GDM1 (cell line): ENCODE results near the gene ZNF385A.

Source experiments
- DNase-seq: peaks from one replicate; lab custom pipeline; 2025; lab: John Stamatoyannopoulos, UW

Gene ZNF385A

DNA sequence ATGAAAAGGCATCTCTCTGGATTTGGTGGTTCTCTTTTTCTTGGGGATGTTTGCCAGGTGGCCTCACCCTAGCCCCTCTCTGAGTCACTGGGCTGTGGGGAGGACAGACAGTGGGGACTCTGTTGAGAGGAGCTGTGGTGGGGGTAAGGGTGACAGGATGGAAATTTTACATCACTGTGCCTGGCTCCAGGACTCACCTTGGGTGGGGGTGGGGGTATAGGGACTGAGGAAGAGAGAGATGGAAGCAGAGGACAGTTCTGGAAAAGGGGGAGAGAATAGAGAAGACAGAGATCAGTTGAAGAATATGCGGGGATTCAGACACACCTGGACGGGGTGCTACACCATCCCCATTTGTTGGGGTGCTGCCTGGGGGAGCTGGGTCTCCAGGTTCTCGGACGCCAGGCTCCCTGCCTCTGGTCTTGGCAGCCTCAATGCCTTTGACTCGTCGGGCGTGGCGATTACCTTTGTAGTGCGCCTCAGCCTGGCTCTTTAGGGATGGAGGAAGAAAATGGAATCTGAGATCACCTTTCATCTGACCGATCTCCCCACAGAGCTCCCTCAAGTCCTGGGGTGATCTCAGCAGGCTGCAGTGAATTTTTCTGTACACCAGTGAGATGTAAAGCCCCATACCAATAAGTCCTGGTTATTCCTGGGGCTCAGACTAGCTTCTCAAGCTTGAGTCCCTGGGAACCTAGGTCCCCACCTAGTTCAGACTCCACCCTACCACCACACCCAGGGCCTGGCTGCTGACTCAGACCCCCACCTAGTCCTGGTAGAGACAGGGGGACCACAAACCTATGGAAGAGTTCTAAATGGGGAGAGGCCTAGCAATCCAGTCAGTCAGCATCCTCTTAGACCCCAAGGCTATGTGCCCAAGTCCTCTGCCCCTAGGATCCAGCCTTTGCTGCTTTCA, 10.6 kb downstream of the ZNF385A start:
- DNase-seq, result no peak

DNA sequence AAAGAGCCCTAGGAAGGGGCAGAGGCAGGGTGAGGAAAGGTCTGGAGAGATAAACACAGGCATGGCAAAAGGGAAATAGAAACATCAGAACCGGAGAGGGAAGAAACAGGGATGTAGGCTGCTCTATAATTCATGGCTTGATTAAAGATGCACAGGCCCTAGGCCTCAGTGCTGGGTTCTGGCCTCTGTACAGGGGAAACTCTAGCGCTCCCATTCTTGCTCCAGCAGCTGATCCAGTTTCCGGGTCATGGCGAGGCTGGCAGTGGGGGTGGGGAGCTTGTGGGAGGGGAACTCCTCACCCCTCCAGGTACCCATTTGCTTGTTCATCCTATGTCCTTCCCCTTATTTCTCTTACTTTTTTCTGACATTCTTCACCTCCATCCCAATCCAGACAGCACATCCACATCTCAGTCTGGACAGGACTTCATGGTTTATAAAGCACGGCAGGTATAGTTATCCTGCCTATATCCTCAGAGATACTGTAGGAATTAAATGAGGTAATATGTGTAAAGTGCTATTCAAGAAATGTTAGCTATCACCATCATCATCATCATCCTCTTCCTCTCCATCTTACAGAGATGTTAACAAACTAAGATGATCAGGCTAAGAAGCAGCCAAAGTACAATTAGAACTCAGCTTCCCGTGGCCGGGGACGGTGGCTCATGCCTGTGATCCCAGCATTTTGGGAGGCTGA, 12.3 kb downstream of the ZNF385A start:
- no peak for DNase-seq

DNA sequence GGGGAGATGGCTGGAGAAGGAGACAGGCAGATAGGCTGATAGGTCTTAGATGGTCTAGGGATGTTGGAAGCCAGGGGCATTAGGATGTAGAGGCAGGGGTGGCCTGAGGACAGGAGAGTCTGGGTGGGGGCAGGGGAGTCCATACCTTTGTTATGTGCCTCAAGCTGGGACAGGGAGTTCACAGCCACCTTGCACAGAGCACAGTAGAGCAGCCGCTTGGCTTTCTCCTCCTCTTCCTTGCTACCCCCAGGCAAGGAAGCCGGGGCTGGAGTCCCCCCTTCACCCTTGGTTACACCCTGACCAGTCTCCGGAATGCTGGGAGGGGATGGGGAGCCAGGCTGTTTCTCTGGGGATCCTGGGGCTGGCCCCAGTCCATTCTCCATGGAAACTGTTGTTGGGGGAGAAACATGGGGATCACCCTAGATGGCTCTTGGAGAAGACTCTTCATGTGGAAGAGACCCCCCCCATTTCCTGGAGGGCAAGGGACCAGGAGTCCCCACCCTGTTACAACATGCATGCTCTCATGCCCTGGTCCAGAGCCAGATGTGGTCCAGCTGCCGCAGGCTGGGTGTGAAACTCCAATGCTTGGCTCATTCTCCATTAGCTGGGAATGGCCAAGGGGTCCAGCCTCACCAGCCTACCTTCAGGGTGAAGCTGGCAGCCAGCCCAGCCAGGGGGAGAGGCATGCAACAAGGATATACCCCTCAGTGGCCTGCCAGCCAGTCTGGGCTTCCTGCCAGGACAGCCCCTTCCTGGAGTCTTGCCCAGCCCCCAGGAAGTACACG, 13.0 kb downstream of the ZNF385A start:
- DNase-seq, result no peak

DNA sequence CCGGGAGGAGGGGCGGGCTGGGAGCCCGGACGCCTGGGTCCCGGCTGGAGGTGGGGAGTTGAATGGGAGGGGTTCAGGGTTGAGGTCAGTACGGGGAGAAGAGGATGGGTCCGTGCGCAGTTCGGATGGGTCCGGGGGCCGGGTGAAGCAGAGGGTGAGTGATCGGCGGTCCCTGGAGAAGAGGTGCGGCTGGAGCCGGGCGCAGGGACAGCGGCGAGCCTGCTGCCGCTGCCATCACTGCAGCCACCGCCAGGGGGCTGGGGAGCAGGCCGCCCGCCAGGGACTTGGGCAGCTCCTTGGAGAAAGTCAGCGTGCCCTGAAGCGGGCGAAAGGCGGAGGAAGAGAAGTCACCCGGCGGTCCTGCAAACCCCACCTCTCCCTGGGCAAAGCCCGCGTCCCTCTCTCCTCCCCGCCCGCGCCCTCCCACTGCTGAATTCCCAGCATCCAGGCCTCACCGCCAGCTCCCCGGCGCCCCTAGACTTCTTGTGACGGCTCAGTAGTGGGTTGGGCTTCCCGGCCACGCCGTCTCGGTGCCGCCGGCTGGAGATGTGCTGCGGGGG, 14.3 kb downstream of the ZNF385A start:
- DNase-seq, result no peak

DNA sequence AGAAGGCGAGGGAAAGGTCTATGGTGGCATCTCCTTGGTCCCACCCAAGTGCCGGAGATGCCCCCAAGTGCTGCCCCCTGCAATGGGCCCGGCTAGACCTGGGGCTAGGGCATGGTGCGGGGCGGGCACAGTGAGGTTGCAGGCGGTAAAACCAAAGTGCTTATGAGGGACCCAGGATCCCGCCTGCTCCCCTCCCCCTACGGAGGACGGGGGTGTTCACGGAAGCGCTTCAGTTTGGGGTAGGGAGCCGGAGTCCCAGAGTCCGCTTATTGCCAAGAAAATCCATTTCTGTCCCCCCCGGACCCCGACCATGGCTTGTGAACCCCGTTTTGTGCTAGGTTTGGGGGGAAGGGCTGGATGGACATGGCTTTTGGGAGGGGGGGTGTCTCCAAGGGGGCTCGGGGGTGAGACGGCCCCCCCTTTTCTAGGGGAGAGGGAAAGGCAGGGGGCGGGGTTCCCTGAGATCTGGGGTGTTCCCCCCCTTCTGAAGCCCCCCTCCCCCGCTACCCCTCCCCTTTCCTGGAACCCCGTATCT, 14.9 kb downstream of the ZNF385A start:
- DNase-seq, result no peak

DNA sequence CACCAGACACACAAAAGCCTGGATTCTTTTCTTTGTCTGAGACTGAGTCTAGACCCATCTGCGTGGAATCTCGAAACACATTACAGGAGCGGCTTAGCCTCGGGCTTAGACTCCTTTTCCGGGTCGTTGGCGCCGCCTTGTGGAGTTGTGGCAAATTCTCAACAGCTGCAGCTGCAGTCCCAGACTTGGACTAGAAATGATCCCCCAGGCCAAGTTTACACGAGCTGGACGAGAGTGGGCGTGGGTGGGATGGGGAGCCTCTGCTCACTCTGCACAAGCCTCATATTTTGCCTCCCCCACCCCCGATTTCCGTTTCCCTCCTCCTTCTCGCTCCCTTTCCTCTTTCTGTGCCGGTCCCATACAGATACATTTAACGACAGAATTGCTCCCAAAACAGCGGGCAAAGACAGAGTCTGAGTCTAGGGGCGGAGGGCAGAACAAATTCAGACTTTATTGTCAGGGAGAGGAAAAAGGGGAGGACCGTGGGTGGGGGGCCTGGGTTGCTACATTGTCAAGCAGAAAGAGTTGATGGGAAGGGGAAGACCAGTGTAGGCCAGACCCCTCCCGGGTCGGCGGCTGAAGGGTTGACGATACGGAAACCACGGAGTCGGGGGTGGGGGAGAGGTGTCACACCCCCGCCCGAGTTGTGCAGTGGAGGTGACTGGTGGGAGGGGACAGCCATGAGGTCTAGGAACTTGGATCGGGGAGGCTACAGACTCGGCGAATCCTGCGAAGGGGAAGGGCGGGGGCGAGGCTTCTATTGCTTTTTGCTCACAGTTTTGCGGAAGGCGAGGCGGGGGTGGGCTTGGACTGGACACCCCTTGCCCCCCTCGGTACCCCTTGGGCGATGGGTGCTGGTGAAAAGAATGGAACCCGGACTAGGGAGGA, 15.6 kb downstream of the ZNF385A start:
- peak; percentile 76 for DNase-seq

DNA sequence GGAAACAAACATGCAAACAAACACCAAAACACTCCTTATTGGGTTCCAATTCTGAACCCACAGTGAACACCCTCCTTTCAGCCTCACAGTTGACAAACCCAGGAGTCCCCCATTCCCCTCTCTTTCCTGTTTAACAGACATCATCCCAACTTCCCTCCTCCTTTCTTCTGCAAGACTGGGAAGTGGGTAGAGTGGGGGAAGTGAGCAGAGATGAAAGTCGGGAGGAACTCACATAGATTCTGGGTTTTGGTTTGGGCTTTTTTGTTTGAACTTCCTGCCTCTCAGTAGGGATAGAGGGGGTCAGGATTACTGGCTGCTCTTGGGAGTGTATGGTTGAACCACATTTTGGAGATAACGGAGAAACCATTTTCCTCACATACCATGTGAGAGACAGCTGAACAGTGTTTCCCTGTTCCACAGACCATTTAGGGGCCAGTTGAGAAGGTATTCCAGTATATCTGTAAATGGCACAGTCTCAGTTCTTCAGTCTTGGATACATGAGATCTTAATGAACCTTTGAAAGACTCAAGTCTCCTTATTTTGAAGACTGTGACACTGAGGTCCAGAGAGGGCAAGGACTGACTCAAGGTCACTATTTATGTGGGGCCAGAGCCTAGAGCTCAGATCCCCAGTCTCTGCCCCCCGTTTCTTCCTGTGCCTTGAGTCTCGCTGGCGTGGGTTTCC, 16.4 kb downstream of the ZNF385A start:
- DNase-seq, result no peak

DNA sequence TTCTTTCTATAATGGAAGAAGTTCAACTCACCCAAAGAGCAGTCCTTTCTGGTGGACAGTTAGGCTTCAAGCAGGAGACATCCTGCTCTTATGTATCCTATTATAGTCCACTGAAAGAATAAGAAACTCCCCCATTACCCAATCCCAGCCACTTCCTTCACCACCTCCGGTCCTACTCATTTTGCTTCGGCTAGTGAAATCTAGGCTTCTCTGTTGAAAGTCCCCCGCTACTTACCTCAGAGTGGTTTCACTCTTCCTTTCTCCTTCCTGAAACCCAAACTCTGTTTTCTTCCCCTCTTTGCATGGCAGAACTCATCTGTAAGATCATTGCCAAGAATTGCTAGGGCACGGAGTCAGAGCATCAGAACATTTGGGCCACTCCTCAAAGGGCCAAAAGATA, 20.1 kb downstream of the ZNF385A start, which contains the start of gene GPR84:
Gene GPR84 (minus strand): TSS at position 74 of the 400 bp plus-strand sequence. CDS start 635 bp downstream, outside the sequence.
- peak; percentile 51 for DNase-seq

DNA sequence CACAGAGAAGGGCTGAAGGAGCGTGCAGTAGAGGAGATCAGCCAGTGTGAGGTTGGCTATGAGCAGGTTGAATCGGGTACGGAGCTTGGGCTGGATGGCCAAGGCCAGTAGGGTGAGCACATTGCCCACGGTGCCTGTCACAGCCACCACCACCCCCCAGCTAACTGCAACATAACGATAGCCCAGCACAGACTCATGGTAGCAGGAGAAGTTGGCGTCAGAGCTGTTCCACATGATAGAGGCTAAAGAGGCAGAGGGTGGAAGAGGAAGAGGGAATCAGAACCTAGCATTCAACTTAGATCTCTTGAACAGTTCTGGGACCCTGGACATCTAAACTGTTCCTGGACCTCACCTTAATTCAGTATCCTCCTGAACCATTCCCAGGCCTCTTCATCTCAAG, 20.9 kb downstream of the ZNF385A start:
- no peak for DNase-seq

DNA sequence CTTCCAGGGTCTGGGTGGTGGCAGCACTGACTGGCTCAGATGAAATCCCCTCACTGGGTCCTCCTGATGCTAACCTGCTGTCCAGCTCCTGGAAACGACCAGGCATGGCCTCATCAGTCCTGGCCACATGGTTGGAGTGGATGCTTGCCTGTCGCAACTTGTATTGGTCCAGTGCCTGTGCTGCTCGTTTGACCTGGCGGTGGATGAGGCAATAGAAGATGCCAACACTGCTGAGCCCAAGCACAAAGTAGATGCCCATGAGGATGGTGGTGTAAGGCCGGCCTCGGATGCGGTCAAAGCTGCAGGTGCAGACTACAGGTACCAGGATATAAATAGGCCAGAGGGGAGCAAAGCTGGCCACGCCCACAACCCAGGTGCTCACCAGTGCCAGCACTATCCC, 21.5 kb downstream of the ZNF385A start:
- DNase-seq, result no peak

DNA sequence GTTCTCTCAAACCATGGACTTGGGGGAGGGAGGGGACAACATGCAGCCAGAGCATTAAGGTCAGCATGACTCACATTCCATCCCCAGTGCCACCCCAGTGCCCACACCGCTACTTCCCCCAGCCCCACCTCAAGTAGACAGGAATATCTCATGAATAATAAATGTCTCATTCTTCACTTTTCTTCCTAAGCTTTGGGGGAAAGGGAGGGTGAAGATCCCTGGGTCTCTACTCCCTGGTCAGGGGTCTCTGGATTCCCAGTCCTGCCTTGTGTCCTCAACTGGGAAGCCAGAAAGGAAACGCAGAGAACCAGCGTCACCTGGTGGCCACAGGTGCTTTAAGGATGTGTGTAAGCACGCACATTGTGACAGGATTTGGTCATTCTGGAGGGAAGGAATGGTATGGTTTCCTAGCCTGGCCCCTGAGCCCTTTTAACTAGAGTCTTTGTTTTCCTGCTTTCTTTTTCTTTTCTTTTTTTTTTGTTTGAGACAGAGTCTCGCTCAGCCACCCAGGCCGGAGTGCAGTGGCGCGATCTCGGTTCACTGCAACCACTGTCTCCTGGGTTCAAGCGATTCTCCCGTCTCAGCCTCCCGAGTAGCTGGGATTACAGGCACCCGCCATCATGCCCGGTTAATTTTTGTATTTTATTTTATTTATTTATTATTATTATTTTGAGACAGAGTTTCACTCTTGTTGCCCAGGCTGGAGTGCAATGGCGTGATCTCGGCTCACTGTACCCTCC, 23.6 kb downstream of the ZNF385A start:
- peak; percentile 54 for DNase-seq

DNA sequence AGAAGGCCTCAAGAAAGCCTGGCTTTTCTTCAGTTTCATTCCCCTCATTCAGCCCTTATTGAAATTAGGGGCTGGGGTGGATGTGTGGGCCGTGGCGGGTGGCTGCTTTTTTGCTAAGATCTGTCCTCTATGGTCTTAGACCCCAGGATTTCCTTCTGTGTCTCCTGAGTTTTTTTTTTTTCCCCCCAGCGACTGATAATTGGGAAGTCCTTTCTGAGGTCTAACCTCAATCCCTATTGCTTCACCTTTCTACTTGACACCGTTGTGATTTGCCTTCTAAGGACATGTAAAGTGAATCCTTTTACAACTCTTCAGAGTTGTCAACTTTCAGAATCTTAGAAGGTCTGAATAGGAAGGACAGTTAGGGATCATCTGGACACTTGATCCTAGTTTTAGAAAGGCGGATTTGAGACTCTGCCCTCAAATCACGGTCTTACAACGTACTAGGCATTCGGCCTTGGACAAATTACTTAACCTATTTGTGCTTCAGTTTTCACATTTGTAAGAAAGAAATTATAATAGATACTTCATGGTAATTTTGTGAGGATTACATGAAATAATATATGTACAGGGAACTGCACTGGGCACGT, 24.7 kb downstream of the ZNF385A start:
- DNase-seq, result no peak

DNA sequence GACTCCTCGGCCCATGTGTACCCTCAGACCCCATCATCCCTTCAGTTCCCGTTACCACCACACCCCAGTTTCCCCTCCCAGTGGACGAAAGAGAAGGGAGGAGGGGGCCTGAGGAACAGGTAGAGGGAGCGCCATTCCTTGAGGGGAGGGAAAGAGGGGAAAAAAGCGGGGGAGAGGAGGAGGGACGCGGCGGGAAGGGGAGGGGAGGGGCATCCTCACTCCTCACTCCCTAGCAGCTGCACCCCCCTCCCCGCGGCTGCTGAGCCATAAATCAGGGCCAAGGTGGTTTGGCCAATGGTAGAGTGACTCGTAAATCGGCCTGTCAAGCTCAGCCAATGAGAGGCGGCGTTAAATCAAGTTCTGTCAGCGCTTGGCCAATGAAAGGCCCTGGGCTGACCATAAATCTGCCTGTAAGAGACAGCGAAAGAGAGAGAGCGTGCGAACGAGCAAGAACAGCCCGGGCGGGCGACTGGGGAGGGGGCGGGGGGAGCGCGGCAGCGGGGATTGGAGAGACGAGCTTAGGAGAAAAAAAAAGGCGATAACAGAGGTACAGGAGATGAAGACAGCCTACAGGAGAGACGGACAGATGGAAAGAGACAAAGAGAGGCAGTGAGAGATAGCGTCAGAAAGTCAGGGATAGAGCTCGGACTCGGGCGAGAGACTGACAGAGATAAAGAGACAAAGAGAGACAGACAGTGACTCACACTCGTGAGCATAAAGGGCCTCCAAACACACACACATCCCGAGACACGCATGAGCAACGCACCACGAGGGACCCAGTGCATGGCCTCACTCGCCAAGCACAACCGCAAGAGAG, 25.4 kb downstream of the ZNF385A start:
- DNase-seq, result peak; percentile 95

DNA sequence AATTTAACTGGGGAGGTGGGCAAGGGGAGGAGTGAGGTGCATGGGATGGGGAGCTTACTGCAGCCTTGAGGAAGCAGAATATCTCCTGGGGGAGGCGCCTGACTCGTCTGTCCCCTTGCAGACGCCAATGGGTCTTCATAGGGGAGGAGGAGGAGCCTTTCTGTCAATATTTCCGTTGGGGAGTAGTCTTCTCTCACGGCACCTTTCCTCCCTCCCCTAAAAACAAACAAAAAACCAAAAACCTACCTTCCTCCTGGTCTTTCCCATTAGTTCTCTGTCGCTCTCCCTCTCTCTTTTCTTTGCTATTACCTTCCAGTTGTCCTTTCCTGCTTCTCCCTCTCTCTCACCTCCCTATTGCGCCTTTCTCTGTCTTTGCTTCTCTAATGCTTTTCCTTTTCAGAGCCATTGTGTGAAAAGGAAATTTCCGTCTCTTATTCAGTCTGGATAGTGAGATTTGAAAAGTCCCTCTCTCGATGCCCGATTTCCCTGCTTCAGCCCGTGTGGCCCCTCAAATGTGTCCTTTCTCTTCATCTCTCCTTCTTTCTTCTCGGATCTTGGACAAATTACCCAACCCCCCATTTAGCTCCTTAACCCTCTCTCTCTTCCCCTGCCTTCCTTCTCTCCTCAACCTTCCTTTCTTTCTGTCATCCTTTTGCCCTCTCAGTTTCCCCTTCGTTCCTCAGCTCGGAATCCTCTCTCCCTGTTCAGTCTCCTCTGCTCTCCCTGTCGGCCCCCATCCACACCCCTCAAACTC, 26.2 kb downstream of the ZNF385A start:
- no peak for DNase-seq

DNA sequence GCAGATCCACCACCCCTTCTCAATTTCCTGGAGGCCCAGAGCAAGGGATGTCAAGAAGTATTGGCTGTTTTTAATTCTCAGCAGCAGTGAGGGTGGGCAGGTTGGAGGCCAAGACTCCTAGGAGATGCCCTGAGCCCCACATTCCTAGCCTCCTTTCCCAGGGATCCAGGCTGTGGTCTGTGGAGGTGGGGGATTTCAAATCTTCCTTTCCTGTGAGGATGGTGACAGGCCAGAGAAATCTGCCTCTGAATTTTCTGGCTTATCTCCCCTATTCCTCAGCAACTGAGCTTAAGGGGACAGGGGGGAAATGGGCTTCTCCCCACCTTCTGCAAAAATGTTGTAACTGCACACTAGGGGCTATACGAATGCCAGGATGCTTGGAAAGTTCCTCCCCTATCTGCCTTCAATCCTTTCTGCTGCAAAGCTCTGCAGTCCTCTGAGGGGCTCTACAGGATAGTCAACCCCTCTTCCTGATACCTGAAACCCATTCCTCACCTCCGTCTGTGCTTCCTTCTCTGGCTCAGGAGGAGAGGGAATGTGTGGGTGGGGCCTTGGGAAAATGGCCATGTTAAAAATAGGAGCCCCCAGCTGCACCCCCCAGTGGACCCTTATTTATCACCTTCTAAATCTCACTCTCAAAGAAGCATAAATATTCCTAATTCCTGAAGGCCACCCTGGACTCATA, 26.9 kb downstream of the ZNF385A start:
- no peak for DNase-seq

DNA sequence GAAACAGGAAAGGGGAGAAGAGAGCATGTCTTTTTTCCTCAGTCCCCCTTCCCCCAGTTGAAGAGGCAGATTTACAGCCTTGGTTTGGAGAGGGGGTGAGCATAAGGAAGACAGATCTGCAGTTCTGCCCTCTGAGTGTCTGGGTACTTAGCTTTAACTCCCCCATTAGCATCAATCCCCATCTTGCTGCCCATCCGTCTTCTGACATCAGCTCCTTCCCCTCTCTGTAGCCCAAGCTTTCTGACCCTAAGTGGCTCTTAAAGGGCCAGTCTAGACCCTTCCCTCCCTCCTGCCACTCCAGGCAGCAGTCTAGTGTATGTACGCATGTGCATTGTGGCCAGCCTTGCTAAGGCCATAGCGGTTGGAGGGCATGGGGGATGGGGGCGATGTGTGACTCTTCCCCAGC, 27.6 kb downstream of the ZNF385A start:
- DNase-seq, result no peak

DNA sequence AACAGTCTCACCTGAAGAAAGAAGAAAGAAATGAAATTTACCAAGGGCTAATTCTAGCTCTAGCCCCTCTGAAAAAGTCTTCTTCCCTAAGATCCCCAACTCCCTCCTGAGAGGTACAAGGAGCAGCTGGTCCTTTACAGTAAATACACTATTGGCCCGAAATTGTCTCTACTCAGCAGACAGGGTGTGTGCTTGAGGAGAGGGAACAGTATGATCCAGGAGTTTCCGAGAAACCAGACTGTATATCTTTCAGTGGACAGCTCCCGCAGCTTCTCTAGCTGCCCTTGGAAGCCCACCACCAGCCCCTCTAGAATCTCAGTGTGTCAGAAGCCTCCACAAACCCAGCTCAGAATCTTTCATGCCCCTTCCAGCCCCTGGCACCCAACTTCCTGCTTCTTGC, 28.3 kb downstream of the ZNF385A start:
- DNase-seq, result no peak
